HAP-1 (cell line): ENCODE measurements around the gene SMARCA1.

Experiments used
- DNase-seq, 2 experiments: peaks; one replicate each; pipeline ENCODE4 v3.0.0-alpha.2; 2016 to 2020; ENCODE audit warnings: low spot score in 2 of 2
- H3K27me3 ChIP-seq: fragments of 250-450 bp; sonication (Bioruptor Pico); 2 replicates; pipeline ENCODE4 v1.5.1; 2020; ENCODE audit warnings: low read depth, mild to moderate bottlenecking, moderate library complexity
- H3K36me3 ChIP-seq: fragments of 250-450 bp; sonication (Bioruptor Pico); replicated peaks from 2 replicates; pipeline ENCODE4 v1.5.1; 2020; ENCODE audit warnings: mild to moderate bottlenecking
- H3K4me1 ChIP-seq: fragments of 250-450 bp; sonication (Bioruptor Pico); 2 replicates; pipeline ENCODE4 v1.5.1; 2020; ENCODE audit warnings: mild to moderate bottlenecking
- H3K4me3 ChIP-seq: fragments of 250-450 bp; sonication (Bioruptor Pico); 2 replicates; pipeline ENCODE4 v1.5.1; 2020; ENCODE audit warnings: mild to moderate bottlenecking, moderate library complexity
- H3K9me3 ChIP-seq: fragments of 250-450 bp; sonication (Bioruptor Pico); 2 replicates; pipeline ENCODE4 v1.5.1; 2020; ENCODE audit warnings: mild to moderate bottlenecking, moderate library complexity
- in situ Hi-C: fragments of 300-500 bp; cut with MboI; formaldehyde crosslinking; loops from 3 replicates; pipeline ENCODE4 v1.14.3; 2020; ENCODE audit warnings: low sequenced_read_pairs, inconsistent platforms, mixed read lengths

SMARCA1 gene

GRCh38 chrX:129461801-129462456 lies 61.4 kb downstream of the SMARCA1 start:
- no peaks in the 10 kb centered on the region for H3K9me3 ChIP-seq

DNA sequence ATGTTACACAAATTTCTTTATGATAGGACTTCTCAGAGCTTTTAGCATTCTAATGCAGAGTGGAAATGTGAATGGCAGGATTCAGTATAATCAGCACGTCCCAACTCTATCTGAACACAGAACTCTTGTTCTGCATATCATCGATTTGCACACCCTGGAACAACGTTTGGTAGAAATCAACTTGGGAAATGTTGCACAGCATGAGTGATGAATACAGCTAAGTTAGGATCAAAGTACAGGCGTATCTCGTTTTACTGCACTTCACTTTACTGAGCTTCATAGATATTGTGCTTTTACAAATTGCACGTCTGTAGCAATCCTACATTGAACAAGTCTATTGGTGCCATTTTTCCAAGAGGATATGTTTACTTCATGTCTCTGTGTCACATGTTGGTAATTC lies 70.8 kb downstream of the SMARCA1 start:
- H3K4me1 ChIP-seq, result peaks cover 2% of the 10 kb centered on the region; the same call in 1 of the 2 replicates
- DNase-seq, result no peak
- H3K36me3 ChIP-seq, result peaks cover 4% of the 10 kb centered on the region
- no peak overlapping the region for H3K4me3 ChIP-seq
- in situ Hi-C loops, result no loop called here
- no peaks in the 10 kb centered on the region for H3K9me3 ChIP-seq
- no peaks in the 10 kb centered on the region for H3K27me3 ChIP-seq

More at GRCh38 chrX:129461801-129462456, 61.4 kb downstream of the SMARCA1 start:
- Histone ChIP-seq H3K4me1 (no peaks in the 10 kb centered on the region), H3K27me3 (no peaks in the 10 kb centered on the region), H3K36me3 (peaks cover 48% of the 10 kb centered on the region), H3K4me3 (no peak overlapping the region)
- in situ Hi-C loops, result no loop called here
- DNase-seq, result no peak

- DNase-seq, result no peak
- Histone ChIP-seq H3K4me1 (peaks cover 16% of the 10 kb centered on the region), H3K27me3 (no peaks in the 10 kb centered on the region), H3K4me3 (no peak overlapping the region), H3K9me3 (no peaks in the 10 kb centered on the region), H3K36me3 (no peaks in the 10 kb centered on the region; the same call in 1 of the 2 replicates)
- in situ Hi-C loops, result no loop called here
These were observed 73.2 kb downstream of the SMARCA1 start for GRCh38 chrX:129450123-129450522.

GRCh38 chrX:129449148-129449547 lies 74.1 kb downstream of the SMARCA1 start:
- DNase-seq, result no peak
- in situ Hi-C loops, result no loop called here
- Histone ChIP-seq H3K9me3 (no peaks in the 10 kb centered on the region), H3K4me3 (no peak overlapping the region), H3K36me3 (no peaks in the 10 kb centered on the region; the same call in none of the 2 replicates), H3K4me1 (peaks cover 16% of the 10 kb centered on the region), H3K27me3 (no peaks in the 10 kb centered on the region)

DNA sequence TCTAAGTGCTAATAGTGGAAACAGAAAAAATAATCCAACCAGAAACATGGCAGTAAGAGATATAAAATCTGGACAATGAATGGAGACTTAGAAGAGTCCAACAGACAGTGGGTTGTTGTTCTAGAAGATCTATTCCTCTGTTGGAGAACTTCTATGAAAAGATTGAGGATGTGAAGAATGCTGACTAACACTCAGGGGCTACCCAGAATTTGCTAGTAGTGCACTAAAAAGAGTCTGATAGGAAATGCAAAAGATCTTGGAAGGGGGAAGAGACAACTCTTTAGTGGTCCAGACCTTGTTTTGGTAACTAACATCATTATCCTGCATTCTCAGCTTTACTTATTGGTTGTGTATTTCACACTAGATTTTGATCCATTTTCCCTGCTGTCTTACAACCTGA lies 77.9 kb downstream of the SMARCA1 start:
- Histone ChIP-seq H3K4me3 (no peak overlapping the region), H3K9me3 (no peaks in the 10 kb centered on the region), H3K27me3 (no peaks in the 10 kb centered on the region), H3K36me3 (peaks cover 2% of the 10 kb centered on the region), H3K4me1 (peaks cover 16% of the 10 kb centered on the region)
- DNase-seq, result no peak
- in situ Hi-C loops, result no loop called here

DNA sequence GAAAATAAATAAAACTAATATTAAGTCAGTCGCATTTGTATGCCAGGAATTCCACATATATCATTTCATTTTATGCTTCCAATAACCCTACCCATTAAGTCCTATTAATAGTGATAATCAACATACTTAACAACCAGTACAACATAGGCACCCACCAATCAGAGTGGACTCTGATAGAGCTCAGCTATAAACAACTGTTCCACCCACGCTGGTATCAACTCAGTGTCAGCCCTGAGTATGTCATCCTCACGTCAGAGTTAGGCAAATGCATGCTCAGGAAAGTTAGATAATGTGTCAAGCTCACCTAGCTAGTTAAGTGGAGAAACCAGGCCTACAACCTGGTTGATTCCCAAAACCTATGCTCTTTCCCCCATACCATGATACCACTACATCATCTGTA lies 89.3 kb downstream of the SMARCA1 start:
- no peaks in the 10 kb centered on the region for H3K27me3 ChIP-seq
- no peaks in the 10 kb centered on the region; the same call in 1 of the 2 replicates for H3K36me3 ChIP-seq
- H3K4me3 ChIP-seq, result no peak overlapping the region
- in situ Hi-C loops, result no loop called here
- no peak for DNase-seq
- H3K9me3 ChIP-seq, result no peaks in the 10 kb centered on the region
- H3K4me1 ChIP-seq, result no peaks in the 10 kb centered on the region

DNA sequence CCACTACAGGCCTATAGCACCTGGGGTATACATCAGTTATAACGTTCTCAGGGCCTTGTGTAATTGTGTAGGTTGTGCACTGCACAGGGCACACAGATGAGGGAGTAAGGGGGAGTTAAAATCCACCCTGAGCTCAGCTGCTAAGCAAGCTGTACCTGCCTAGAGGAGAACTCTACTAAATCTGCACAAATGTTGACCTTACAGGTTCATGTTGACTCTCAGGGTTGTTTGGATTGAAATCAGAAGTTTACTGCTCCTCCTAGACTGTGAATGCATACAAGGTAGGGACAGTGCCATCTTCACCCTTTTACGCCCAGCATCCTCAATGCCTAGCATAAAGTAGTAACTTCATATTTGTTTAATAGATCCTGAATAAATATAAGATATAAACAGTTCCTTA lies 89.8 kb downstream of the SMARCA1 start:
- no peaks in the 10 kb centered on the region for H3K4me1 ChIP-seq
- no peaks in the 10 kb centered on the region; the same call in 1 of the 2 replicates for H3K36me3 ChIP-seq
- no peaks in the 10 kb centered on the region for H3K9me3 ChIP-seq
- no peak for DNase-seq
- in situ Hi-C loops, result no loop called here
- no peaks in the 10 kb centered on the region for H3K27me3 ChIP-seq
- H3K4me3 ChIP-seq, result no peak overlapping the region

DNA sequence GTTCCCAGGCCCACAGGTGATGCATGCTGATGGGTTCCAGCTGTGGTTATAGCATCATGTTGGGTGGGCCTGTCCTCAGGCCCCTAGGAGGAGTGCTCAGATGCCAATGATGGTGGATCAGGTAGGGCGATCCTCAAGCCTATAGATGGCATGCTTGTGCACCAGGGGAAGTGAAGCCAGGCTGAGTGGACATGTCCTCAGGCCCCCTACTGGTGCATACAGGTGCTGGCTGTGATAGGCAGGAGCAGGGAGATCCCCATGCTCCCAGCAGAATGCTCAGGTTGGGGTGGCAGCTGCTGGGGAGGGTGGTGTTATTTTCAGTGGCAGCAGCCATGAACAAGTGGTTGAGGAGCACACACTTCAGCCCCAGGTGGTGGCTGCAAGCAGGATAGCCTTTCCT lies 96.0 kb downstream of the SMARCA1 start:
- Histone ChIP-seq H3K36me3 (no peaks in the 10 kb centered on the region), H3K9me3 (no peaks in the 10 kb centered on the region), H3K27me3 (0 out of 2 replicates have a peak, but pooled peaks cover 2% of the 10 kb centered on the region), H3K4me1 (no peaks in the 10 kb centered on the region), H3K4me3 (no peak overlapping the region)
- DNase-seq, result peak in 1 of 2 experiments; percentile 13
- in situ Hi-C loops, result no loop called here

DNA sequence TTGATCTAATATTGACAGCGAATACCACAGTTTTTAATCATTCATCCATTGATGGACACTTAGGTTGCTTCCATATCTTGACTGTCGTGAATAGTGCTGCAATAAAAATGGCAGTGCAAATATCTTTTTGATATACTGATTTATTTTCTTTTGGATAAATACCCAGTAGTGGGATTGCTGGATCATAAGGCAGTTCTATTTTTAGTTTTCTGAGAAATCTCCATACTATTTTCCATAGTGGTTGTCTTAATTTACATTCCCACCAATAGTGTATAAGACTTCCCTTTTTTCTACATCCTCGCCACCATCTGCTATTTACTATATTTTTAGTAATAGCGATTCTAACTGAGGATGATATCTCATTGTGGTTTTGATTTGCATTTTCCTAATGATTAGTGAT lies 100.1 kb downstream of the SMARCA1 start:
- Histone ChIP-seq H3K9me3 (no peaks in the 10 kb centered on the region), H3K4me3 (no peak overlapping the region), H3K36me3 (no peaks in the 10 kb centered on the region), H3K4me1 (no peaks in the 10 kb centered on the region), H3K27me3 (0 out of 2 replicates have a peak, but pooled peaks cover 2% of the 10 kb centered on the region)
- DNase-seq, result no peak
- in situ Hi-C loops, result no loop called here

DNA sequence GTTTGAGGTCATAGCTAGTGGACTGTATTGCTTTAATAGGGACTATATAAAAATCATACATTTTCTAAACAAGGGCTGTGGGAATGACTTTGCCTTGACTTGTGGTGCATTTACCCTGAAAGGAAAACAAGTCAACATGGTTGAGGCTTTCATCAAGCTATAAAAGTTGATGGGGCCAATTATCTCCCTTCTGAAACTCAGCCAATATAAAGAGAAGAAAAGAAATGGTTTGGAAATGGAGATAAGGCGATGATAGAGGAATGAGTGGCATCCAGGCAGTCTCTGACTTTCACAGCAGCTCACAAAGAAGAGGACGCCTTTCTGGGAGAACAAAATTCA lies 118.7 kb downstream of the SMARCA1 start:
- Histone ChIP-seq H3K36me3 (no peaks in the 10 kb centered on the region), H3K27me3 (0 out of 2 replicates have a peak, but pooled peaks cover 3% of the 10 kb centered on the region), H3K4me3 (no peak overlapping the region), H3K4me1 (no peaks in the 10 kb centered on the region), H3K9me3 (no peaks in the 10 kb centered on the region)
- in situ Hi-C loops, result no loop called here
- no peak for DNase-seq

GRCh38 chrX:129403974-129404669 lies 119.2 kb downstream of the SMARCA1 start:
- Histone ChIP-seq H3K36me3 (no peaks in the 10 kb centered on the region), H3K27me3 (peaks cover 4% of the 10 kb centered on the region; the same call in 1 of the 2 replicates), H3K4me1 (no peaks in the 10 kb centered on the region), H3K4me3 (no peak overlapping the region), H3K9me3 (no peaks in the 10 kb centered on the region)
- no peak for DNase-seq
- in situ Hi-C loops, result no loop called here
